ENCODE data around the gene PPP1CB.

DNA sequence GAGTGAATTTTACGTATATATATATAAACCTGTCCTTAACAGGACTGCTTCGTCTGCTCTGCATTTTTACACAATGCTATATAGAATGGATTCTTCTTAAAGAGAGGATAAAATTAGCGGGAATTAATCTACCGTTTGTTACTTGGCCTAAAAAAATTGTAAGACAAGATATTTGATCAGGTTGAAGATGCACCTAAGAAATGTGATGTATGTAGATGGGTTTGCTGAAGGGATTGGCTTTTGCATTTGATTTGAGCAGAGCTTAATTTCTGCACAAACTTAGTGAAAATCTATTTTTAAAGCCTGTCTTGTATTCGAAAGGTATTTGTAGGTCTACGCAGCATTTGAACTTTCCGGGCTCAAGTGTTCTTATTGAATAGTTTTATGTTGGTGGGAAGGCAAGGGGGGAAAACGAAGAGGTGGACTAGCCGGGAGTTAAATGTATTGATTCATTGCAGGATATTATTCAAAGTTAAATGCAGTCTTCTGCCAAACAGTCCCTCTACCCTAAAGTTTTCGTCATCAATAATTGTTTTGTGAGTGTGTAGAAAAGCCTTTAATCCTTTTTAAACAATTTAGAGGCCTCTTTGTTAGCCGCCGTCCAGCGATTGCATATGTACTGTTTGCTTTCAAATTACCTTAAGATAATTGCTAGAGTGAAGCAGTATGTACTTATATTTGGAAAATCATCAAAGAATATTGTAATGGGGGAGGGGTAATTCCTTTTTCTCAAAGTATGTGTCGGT lies 1.2 kb downstream of the PPP1CB start:
- TF ChIP-seq POLR2A (IDR thresholded peaks at IDR 0.05; ENCODE audit: low read length) (no peak), CEBPB (IDR thresholded peaks at IDR 0.05) (no peak), KDM5A (IDR thresholded peaks at IDR 0.05) (no peak), MAZ (IDR thresholded peaks at IDR 0.05; ENCODE audit: borderline replicate concordance, low read depth, low read length) (no peak), SREBF2 (IDR thresholded peaks at IDR 0.05) (no peak), RARB (CRISPR knock-in tag; IDR thresholded peaks at IDR 0.05) (no peak), RFX5 (IDR thresholded peaks at IDR 0.05) (no peak), EP300 (IDR thresholded peaks at IDR 0.05) (no peak), TFCP2L1 (CRISPR knock-in tag; IDR thresholded peaks at IDR 0.05) (no peak), NR3C1 (IDR thresholded peaks at IDR 0.05) (no peak)
- TF ChIP-seq, protein P1, sequence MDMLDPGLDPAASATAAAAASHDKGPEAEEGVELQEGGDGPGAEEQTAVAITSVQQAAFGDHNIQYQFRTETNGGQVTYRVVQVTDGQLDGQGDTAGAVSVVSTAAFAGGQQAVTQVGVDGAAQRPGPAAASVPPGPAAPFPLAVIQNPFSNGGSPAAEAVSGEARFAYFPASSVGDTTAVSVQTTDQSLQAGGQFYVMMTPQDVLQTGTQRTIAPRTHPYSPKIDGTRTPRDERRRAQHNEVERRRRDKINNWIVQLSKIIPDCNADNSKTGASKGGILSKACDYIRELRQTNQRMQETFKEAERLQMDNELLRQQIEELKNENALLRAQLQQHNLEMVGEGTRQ (IDR thresholded peaks at IDR 0.05): no peak
- TF ChIP-seq, protein P2, sequence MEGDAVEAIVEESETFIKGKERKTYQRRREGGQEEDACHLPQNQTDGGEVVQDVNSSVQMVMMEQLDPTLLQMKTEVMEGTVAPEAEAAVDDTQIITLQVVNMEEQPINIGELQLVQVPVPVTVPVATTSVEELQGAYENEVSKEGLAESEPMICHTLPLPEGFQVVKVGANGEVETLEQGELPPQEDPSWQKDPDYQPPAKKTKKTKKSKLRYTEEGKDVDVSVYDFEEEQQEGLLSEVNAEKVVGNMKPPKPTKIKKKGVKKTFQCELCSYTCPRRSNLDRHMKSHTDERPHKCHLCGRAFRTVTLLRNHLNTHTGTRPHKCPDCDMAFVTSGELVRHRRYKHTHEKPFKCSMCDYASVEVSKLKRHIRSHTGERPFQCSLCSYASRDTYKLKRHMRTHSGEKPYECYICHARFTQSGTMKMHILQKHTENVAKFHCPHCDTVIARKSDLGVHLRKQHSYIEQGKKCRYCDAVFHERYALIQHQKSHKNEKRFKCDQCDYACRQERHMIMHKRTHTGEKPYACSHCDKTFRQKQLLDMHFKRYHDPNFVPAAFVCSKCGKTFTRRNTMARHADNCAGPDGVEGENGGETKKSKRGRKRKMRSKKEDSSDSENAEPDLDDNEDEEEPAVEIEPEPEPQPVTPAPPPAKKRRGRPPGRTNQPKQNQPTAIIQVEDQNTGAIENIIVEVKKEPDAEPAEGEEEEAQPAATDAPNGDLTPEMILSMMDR (IDR thresholded peaks at IDR 0.05): no peak
- TF ChIP-seq, protein P3, sequence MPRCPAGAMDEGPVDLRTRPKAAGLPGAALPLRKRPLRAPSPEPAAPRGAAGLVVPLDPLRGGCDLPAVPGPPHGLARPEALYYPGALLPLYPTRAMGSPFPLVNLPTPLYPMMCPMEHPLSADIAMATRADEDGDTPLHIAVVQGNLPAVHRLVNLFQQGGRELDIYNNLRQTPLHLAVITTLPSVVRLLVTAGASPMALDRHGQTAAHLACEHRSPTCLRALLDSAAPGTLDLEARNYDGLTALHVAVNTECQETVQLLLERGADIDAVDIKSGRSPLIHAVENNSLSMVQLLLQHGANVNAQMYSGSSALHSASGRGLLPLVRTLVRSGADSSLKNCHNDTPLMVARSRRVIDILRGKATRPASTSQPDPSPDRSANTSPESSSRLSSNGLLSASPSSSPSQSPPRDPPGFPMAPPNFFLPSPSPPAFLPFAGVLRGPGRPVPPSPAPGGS (IDR thresholded peaks at IDR 0.05): no peak
